GM12872 (cell line): ENCODE data around the gene CCDC92.

Experiments
- TF ChIP-seq, protein P1 (sequence below): IDR thresholded peaks from 3 replicates; pipeline ENCODE4 v1.5.1; 2011; ENCODE audit warnings: low read depth, mild to moderate bottlenecking, low read length, moderate library complexity; ENCODE audit not compliant: insufficient read depth

The CCDC92 gene

DNA sequence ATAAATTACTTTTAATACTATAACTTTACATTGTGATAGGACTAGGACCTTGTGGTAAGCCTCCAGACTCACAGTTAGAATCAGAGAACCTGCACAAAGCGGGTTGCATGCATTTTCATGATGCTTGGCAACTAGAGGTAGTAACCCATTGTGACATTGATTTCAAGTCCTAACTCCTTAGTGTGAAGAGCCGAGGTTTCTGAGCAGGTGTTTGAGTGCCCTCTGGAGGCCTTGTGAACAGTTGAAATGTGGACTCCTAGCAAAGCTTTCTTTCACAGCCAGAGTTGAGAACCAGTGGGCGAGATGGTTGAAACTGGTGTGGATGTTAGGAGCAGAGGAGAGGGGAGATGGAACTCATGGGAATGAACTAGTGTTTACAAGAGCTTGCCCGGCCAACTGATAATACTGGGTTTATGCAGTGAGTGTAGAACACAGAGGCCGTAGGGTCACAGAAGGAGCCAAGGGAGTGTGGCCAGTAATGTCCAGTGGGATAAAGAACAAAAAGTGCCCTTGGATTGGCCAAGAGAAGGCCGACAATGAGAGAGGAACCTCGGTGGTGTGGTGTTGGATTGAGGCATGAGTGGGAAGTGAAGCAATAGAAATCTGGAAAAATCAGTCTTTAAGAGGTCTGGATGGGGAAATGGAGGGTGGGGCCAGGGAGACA, 11.3 kb upstream of the CCDC92 start:
- TF ChIP-seq, protein P1, sequence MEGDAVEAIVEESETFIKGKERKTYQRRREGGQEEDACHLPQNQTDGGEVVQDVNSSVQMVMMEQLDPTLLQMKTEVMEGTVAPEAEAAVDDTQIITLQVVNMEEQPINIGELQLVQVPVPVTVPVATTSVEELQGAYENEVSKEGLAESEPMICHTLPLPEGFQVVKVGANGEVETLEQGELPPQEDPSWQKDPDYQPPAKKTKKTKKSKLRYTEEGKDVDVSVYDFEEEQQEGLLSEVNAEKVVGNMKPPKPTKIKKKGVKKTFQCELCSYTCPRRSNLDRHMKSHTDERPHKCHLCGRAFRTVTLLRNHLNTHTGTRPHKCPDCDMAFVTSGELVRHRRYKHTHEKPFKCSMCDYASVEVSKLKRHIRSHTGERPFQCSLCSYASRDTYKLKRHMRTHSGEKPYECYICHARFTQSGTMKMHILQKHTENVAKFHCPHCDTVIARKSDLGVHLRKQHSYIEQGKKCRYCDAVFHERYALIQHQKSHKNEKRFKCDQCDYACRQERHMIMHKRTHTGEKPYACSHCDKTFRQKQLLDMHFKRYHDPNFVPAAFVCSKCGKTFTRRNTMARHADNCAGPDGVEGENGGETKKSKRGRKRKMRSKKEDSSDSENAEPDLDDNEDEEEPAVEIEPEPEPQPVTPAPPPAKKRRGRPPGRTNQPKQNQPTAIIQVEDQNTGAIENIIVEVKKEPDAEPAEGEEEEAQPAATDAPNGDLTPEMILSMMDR, result peak; percentile 67

DNA sequence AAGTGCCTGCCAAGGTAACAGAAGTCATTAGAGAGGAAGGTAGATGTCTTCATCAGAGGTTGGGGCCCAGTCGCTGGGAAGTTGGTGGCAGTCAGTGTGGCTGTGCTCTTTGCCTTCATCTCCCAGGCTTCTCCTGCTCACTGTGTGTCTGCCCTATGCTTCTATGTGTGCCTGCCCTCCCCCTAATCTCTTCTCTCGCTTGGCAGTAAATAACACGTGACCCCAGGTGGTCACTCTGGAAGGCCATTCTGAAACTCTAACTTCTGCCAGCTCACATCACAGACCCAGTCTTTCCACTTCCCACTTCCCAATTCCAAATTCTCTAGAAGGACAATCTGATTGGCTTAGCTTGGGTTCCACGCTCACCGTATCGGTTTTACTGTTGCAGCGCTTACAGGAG, 9.6 kb upstream of the CCDC92 start:
- TF ChIP-seq, protein P1, result no peak

DNA sequence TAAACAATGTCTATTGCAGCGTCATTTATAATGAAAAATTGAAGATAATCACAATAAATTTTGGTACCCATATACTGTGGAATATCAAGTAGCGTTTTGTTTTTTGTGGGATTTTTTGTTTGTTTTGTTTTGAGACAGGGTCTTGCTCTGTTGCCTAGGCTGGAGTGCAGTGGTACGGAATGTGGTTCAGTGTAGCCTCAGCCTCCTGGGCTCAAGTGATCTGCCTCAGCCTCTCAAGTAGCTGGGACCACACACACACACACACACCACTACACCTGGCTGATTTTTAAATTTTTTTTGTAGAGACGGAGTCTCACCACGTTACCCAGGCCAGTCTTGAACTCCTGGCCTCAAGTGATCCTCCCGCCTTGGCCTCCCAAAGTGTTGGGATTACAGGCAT, 6.9 kb upstream of the CCDC92 start:
- TF ChIP-seq, protein P1, result no peak

DNA sequence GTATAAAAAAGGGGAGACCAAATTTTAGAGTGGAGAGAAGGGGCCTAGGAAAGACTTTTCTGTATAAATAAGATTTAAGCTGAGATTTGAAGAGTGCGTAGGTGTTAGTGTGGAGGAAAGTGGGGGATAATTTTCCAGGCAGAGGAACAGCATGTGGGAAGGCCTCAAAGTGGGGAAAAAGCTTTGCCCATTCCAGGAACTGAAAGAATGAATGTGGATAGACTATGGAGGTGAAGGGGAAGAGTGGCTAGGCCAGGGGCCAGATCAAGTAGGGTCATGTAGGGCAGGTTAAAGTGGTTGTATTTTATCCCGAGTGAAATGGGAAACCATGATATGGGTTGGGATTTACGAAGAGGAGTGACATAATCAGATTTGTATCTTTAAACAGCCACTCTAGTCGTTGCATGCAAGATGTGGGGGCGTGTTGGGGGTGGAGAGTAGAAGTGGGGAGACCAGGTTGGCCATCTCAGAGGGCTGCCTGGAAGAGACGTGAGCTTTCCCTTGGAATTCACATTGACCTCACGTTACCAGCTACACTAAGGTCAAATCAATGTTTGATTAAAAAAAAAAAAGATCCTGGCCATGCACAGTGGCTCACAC, 3.7 kb upstream of the CCDC92 start:
- TF ChIP-seq, protein P1, result no peak

DNA sequence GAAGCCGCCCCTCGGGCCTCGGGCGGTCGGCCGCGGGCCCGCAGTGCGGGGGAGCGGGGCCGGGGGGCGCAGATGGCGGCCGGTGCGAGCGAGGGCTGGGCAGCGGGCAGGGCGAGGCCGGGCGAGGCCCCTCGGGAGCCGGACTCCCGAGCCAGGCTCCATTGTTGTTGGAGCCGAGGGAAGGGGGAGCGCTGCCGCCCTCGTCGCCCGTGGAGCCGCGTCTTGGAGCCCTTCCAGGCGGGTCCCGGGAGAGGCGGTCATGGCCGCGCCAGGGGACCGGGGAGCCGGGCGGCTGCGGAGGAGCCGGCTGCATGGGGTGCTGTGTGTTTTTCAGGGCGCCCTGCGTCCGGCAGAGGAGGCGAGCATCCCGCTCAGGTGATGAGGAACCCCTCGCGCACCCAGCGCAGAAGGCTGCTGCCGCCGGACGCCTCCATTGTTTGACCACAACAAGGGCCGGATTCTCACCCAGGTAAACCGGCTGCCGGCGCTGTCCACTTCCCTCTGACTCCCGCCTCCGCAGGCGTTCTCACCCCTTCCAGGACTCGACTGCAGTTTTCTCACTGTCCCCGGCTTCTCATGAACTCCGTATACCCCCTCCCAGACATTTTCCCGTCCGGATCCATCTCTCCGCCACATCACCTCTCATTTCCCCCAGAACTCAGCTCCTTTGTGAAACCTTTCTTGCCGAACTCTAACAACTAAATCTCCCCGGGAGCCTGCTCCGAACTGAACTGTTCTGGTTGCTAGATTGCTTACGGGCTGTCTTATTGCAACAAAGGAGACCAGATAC, 1.1 kb upstream of the CCDC92 start:
- TF ChIP-seq, protein P1, result no peak

DNA sequence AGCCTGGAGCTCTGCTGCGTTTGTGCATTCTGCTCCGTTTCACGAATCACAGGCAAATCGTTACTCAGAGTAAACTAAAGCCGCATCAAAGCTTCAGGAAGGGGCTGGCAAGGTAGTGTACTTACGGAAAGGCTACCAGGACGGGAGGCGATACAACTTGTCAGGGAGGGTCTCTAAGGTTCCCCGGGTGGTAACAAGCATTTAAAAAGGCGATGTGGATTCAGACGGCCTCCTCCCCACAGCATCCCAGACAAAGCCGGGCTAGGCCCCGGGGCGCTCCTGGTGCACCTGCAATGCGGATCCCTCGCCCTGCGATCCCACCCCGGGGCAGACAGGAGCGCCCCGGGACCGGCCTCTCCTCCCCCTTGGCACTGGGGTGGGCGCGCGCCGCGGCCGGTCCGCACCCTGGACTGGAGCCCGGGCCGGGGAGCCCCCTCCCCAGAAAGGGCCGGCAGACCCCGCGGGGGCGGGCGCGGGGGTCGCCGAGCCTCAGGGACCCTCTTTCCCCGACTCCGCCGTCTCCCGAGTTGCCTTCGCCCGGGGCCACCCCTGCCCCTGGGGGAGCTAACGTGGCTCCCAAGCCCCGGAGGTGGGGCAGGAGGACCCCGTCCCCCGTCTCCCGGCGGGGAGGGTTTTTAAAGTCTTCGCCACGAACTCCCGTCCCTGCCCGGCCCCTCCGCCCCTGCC, 718 bp downstream of the CCDC92 start:
- TF ChIP-seq, protein P1, result no peak

DNA sequence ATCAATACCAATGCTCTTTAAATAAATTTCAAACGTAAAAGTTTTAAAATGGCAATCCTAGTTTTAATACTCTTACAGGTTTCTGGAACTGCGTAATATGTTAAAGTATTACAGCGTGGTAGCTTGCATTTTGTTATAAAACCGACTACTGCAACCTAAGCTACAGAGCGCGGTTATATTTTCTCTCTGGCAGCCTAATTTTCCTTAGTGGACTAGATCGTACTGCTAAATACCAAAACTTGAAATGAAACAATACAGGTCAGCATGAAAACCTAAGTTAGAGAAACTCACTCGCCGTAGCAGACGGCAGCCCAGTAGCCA, 1.2 kb downstream of the CCDC92 start:
- TF ChIP-seq, protein P1, result no peak
